NCI-H345 (cell line): Measurements from ENCODE around the gene MYO10.
"Not testable (repeated sequence)": the region's sequence is repeated elsewhere in the genome, so short reads cannot be mapped to it uniquely, and the experiment has no call there.

Experiments
- DNase-seq: peaks from one replicate; lab custom pipeline; 2025; lab: John Stamatoyannopoulos, UW

The MYO10 gene

GRCh38 chr5:16668631-16669030 lies 267.5 kb downstream of the MYO10 start:
- DNase-seq = no peak

- DNase-seq = no peak
Measured at GRCh38 chr5:16668194-16668593, 267.9 kb downstream of the MYO10 start.

GRCh38 chr5:16666883-16667398 lies 269.1 kb downstream of the MYO10 start:
- DNase-seq = peak; percentile 19

- no peak for DNase-seq
Measured at GRCh38 chr5:16666130-16666882, 269.8 kb downstream of the MYO10 start.

- no peak for DNase-seq
Measured at GRCh38 chr5:16665601-16666000, 270.5 kb downstream of the MYO10 start.

- no peak for DNase-seq
Measured at GRCh38 chr5:16664368-16664767, 271.7 kb downstream of the MYO10 start.

- DNase-seq = no peak
Measured at GRCh38 chr5:16663840-16664239, 272.2 kb downstream of the MYO10 start.

- DNase-seq = no peak
Measured at GRCh38 chr5:16661713-16662112, 274.4 kb downstream of the MYO10 start.

GRCh38 chr5:16660982-16661381 lies 275.1 kb downstream of the MYO10 start:
- no peak for DNase-seq

- no peak for DNase-seq
Measured at GRCh38 chr5:16659536-16659935, 276.6 kb downstream of the MYO10 start.

GRCh38 chr5:16656561-16657191 lies 279.4 kb downstream of the MYO10 start:
- no peak for DNase-seq

GRCh38 chr5:16654647-16655334 lies 281.3 kb downstream of the MYO10 start:
- DNase-seq = no peak

- DNase-seq = not testable (repeated sequence)
Measured at GRCh38 chr5:16648739-16649138, 287.3 kb downstream of the MYO10 start.

- DNase-seq = no peak
Measured at GRCh38 chr5:16644301-16644889, 291.7 kb downstream of the MYO10 start.

GRCh38 chr5:16642867-16643266 lies 293.2 kb downstream of the MYO10 start:
- DNase-seq = no peak

- DNase-seq = no peak
Measured at GRCh38 chr5:16639206-16639605, 296.9 kb downstream of the MYO10 start.

- DNase-seq = no peak
Measured at GRCh38 chr5:16628376-16628775, 307.7 kb downstream of the MYO10 start.

GRCh38 chr5:16626696-16627264 lies 309.3 kb downstream of the MYO10 start:
- DNase-seq = no peak

- DNase-seq = no peak
Measured at GRCh38 chr5:16625096-16625495, 311.0 kb downstream of the MYO10 start.

GRCh38 chr5:16619136-16619535 lies 317.0 kb downstream of the MYO10 start:
- no peak for DNase-seq

- peak; percentile 93 for DNase-seq
Measured at GRCh38 chr5:16618138-16618897, 317.8 kb downstream of the MYO10 start.
